ENCODE measurements around the gene ALG12.

Gene ALG12

GRCh38 chr22:49869845-49870712 lies 48.2 kb downstream of the ALG12 start:
- TF ChIP-seq CTCF (IDR thresholded peaks at IDR 0.05; ENCODE audit: insufficient read depth, low read depth, low read length, missing control alignments): no peak
- no peak overlapping the region for H3K4me3 ChIP-seq (ENCODE audit: low read length)
- DNase-seq (ENCODE audit: low read depth): no peak

GRCh38 chr22:49869086-49869830 lies 49.0 kb downstream of the ALG12 start:
- no peak for TF ChIP-seq CTCF (IDR thresholded peaks at IDR 0.05; ENCODE audit: insufficient read depth, low read depth, low read length, missing control alignments)
- H3K4me3 ChIP-seq (ENCODE audit: low read length): no peak overlapping the region
- DNase-seq (ENCODE audit: low read depth): no peak

GRCh38 chr22:49867303-49868265 lies 50.7 kb downstream of the ALG12 start:
- DNase-seq (ENCODE audit: low read depth): no peak
- H3K4me3 ChIP-seq (ENCODE audit: low read length): no peak overlapping the region
- TF ChIP-seq CTCF (IDR thresholded peaks at IDR 0.05; ENCODE audit: insufficient read depth, low read depth, low read length, missing control alignments): no peak

GRCh38 chr22:49866646-49867045 lies 51.6 kb downstream of the ALG12 start:
- H3K4me3 ChIP-seq (ENCODE audit: low read length): no peak overlapping the region
- TF ChIP-seq CTCF (IDR thresholded peaks at IDR 0.05; ENCODE audit: insufficient read depth, low read depth, low read length, missing control alignments): no peak
- no peak for DNase-seq (ENCODE audit: low read depth)

- no peak for TF ChIP-seq CTCF (IDR thresholded peaks at IDR 0.05; ENCODE audit: insufficient read depth, low read depth, low read length, missing control alignments)
These were observed 52.1 kb downstream of the ALG12 start for GRCh38 chr22:49866134-49866533.

GRCh38 chr22:49865156-49865555 lies 53.1 kb downstream of the ALG12 start:
- no peak for DNase-seq (ENCODE audit: low read depth)
- TF ChIP-seq CTCF (IDR thresholded peaks at IDR 0.05; ENCODE audit: insufficient read depth, low read depth, low read length, missing control alignments): no peak
- no peak overlapping the region for H3K4me3 ChIP-seq (ENCODE audit: low read length)

More at GRCh38 chr22:49866134-49866533, 52.1 kb downstream of the ALG12 start:
- H3K4me3 ChIP-seq (ENCODE audit: low read length): no peak overlapping the region
- DNase-seq (ENCODE audit: low read depth): no peak
